ENCODE results near the gene KIAA1671.

Gene KIAA1671

GRCh38 chr22:25083807-25084200 is 131.3 kb downstream of the KIAA1671 start:
- no peak overlapping the region for H3K9ac ChIP-seq (ENCODE audit: low read length)
- peak overlapping the region; percentile 48 for H3K14ac ChIP-seq (ENCODE audit: low read length)
- peak overlapping the region; percentile 35 for H2BK120ac ChIP-seq (ENCODE audit: insufficient read depth, low read length, poor library complexity)
- H2BK5ac ChIP-seq (ENCODE audit: low read depth, low read length, poor library complexity): no peak overlapping the region
- H3K27ac ChIP-seq (ENCODE audit: low read depth, low read length): no peak overlapping the region
- WGBS (ENCODE audit: extremely low coverage, insufficient coverage, insufficient read length): no CpG with 5 or more reads among the region's 6 CpGs
- H4K91ac ChIP-seq (ENCODE audit: low read depth, low read length): peak overlapping the region; percentile 12
- peaks cover 3% of the 10 kb centered on the region for H3K79me1 ChIP-seq (ENCODE audit: low read length)
- no peak overlapping the region for H3K23ac ChIP-seq (ENCODE audit: low read length)
- peak overlapping the region; percentile 52 for H2BK12ac ChIP-seq (ENCODE audit: low read length)
- H3K4me2 ChIP-seq (ENCODE audit: low read length): no peak overlapping the region
- H3K4me1 ChIP-seq (ENCODE audit: control insufficient read depth in 1 of 2, insufficient read depth in 2 of 2, low read length in 2 of 2): peaks cover 10% of the 10 kb centered on the region in 2 experiments
- H3K4ac ChIP-seq (ENCODE audit: low read depth, low read length): no peak overlapping the region
- H3K36me3 ChIP-seq (ENCODE audit: control insufficient read depth in 1 of 2, insufficient read depth in 2 of 2, low read length in 2 of 2): no peaks in the 10 kb centered on the region
- no peak overlapping the region for H4K8ac ChIP-seq (ENCODE audit: low read depth, low read length)
- no peaks in the 10 kb centered on the region for H3K27me3 ChIP-seq (ENCODE audit: insufficient read depth, low read length)
- peak overlapping the region; percentile 15 for H3K18ac ChIP-seq (ENCODE audit: low read length)
- H3K79me2 ChIP-seq (ENCODE audit: control insufficient read depth, insufficient read depth, low read length, poor library complexity): no peaks in the 10 kb centered on the region
- no peak overlapping the region for H2AFZ ChIP-seq (ENCODE audit: insufficient read depth, low read length, poor library complexity)
- no peak overlapping the region for H3K4me3 ChIP-seq (ENCODE audit: low read depth, low read length)
- DNase-seq: peak; percentile 35 to 61
- peak overlapping the region; percentile 48 for H4K12ac ChIP-seq (ENCODE audit: low read depth, low read length)
- no peaks in the 10 kb centered on the region for H3K9me3 ChIP-seq (ENCODE audit: insufficient read depth, low read depth, low read length)
- H2AK5ac ChIP-seq (ENCODE audit: low read length): no peak overlapping the region

DNA sequence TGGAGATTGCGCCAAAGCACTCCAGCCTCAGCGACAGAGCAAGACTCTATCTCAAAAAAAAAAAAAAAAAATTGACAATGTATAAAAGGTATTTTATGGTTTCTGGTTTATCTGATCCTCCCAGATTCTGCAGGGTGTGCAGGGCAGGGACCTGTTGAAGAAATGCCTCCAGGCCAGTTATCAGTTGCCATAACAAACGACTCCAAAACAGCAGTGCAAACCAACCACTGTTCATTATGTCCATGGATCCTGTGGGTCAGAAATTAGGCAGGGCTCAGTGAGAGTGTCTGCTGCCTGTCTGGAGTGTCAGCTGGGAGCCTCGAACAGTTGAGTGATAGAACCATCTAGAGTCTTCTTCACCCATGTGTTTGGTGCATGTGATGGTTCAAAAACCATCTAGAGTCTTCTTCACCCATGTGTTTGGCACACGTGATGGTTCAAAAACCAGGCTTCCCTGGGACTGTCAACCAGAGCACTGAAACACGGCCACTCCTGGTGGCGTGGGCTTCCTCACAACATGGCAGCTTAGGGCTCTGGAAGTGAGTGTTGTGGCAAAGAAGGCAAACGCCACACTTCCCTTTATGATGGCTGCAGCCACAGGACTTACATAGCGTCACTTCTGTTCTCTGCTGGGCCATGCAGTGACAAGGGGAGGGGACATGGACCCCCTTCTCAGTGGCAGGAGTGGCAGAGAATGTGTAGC is 132.0 kb downstream of the KIAA1671 start:
- Histone ChIP-seq H3K27me3 (ENCODE audit: insufficient read depth, low read length) (no peaks in the 10 kb centered on the region), H4K8ac (ENCODE audit: low read depth, low read length) (no peak overlapping the region), H2BK12ac (ENCODE audit: low read length) (peak overlapping the region; percentile 16), H3K18ac (ENCODE audit: low read length) (no peak overlapping the region), H2BK5ac (ENCODE audit: low read depth, low read length, poor library complexity) (no peak overlapping the region), H3K4me2 (ENCODE audit: low read length) (no peak overlapping the region), H3K27ac (ENCODE audit: low read depth, low read length) (no peak overlapping the region), H3K9ac (ENCODE audit: low read length) (no peak overlapping the region), H4K12ac (ENCODE audit: low read depth, low read length) (no peak overlapping the region), H3K14ac (ENCODE audit: low read length) (peak overlapping the region; percentile 2), H3K79me1 (ENCODE audit: low read length) (peaks cover 3% of the 10 kb centered on the region), H2AFZ (ENCODE audit: insufficient read depth, low read length, poor library complexity) (no peak overlapping the region), H2BK120ac (ENCODE audit: insufficient read depth, low read length, poor library complexity) (no peak overlapping the region), H3K23ac (ENCODE audit: low read length) (no peak overlapping the region), H2AK5ac (ENCODE audit: low read length) (no peak overlapping the region), H3K4me1 (ENCODE audit: control insufficient read depth in 1 of 2, insufficient read depth in 2 of 2, low read length in 2 of 2) (peaks cover 10% of the 10 kb centered on the region in 2 experiments), H4K91ac (ENCODE audit: low read depth, low read length) (peak overlapping the region; percentile 58), H3K36me3 (ENCODE audit: control insufficient read depth in 1 of 2, insufficient read depth in 2 of 2, low read length in 2 of 2) (no peaks in the 10 kb centered on the region), H3K4ac (ENCODE audit: low read depth, low read length) (no peak overlapping the region), H3K79me2 (ENCODE audit: control insufficient read depth, insufficient read depth, low read length, poor library complexity) (no peaks in the 10 kb centered on the region), H3K4me3 (ENCODE audit: low read depth, low read length) (no peak overlapping the region), H3K9me3 (ENCODE audit: insufficient read depth, low read depth, low read length) (no peaks in the 10 kb centered on the region)
- DNase-seq: peak; percentile 84 to 93
- WGBS (ENCODE audit: extremely low coverage, insufficient coverage, insufficient read length): no CpG with 5 or more reads among the region's 9 CpGs

DNA sequence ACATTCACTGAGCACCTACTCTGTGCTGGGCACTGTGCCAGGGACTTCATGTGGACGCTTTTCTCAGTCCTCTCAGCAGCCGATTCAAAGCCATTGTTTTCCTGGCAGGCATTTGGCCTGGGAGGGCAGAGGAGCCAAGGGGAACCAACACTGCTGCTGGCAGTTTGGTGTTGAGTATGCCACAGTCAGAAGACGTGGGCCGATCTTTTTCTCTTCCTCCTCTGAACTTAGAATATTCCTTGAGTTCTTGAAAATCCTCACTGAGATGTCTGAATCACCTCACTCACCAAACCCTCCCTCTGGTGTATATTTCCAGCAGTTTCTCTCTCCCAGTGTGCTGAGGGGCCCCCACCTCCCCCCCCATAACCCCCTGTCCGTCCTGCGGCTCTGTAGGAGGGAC is 132.6 kb downstream of the KIAA1671 start:
- no CpG with 5 or more reads among the region's 6 CpGs for WGBS (ENCODE audit: extremely low coverage, insufficient coverage, insufficient read length)
- no peak overlapping the region for H3K9ac ChIP-seq (ENCODE audit: low read length)
- DNase-seq: peak in 1 of 2 donors; percentile 59
- no peak overlapping the region for H3K18ac ChIP-seq (ENCODE audit: low read length)
- H3K4me2 ChIP-seq (ENCODE audit: low read length): no peak overlapping the region
- H3K4me1 ChIP-seq (ENCODE audit: control insufficient read depth in 1 of 2, insufficient read depth in 2 of 2, low read length in 2 of 2): peaks cover 10% of the 10 kb centered on the region in 2 experiments
- H3K36me3 ChIP-seq (ENCODE audit: control insufficient read depth in 1 of 2, insufficient read depth in 2 of 2, low read length in 2 of 2): no peaks in the 10 kb centered on the region
- H2BK5ac ChIP-seq (ENCODE audit: low read depth, low read length, poor library complexity): no peak overlapping the region
- no peak overlapping the region for H4K12ac ChIP-seq (ENCODE audit: low read depth, low read length)
- H3K23ac ChIP-seq (ENCODE audit: low read length): no peak overlapping the region
- H3K9me3 ChIP-seq (ENCODE audit: insufficient read depth, low read depth, low read length): no peaks in the 10 kb centered on the region
- H3K14ac ChIP-seq (ENCODE audit: low read length): no peak overlapping the region
- H2BK120ac ChIP-seq (ENCODE audit: insufficient read depth, low read length, poor library complexity): no peak overlapping the region
- H3K79me1 ChIP-seq (ENCODE audit: low read length): peaks cover 3% of the 10 kb centered on the region
- no peaks in the 10 kb centered on the region for H3K27me3 ChIP-seq (ENCODE audit: insufficient read depth, low read length)
- no peak overlapping the region for H3K4ac ChIP-seq (ENCODE audit: low read depth, low read length)
- H3K79me2 ChIP-seq (ENCODE audit: control insufficient read depth, insufficient read depth, low read length, poor library complexity): no peaks in the 10 kb centered on the region
- no peak overlapping the region for H3K27ac ChIP-seq (ENCODE audit: low read depth, low read length)
- no peak overlapping the region for H2BK12ac ChIP-seq (ENCODE audit: low read length)
- peak overlapping the region; percentile 58 for H4K91ac ChIP-seq (ENCODE audit: low read depth, low read length)
- H4K8ac ChIP-seq (ENCODE audit: low read depth, low read length): no peak overlapping the region
- H2AFZ ChIP-seq (ENCODE audit: insufficient read depth, low read length, poor library complexity): no peak overlapping the region
- no peak overlapping the region for H2AK5ac ChIP-seq (ENCODE audit: low read length)
- no peak overlapping the region for H3K4me3 ChIP-seq (ENCODE audit: low read depth, low read length)

DNA sequence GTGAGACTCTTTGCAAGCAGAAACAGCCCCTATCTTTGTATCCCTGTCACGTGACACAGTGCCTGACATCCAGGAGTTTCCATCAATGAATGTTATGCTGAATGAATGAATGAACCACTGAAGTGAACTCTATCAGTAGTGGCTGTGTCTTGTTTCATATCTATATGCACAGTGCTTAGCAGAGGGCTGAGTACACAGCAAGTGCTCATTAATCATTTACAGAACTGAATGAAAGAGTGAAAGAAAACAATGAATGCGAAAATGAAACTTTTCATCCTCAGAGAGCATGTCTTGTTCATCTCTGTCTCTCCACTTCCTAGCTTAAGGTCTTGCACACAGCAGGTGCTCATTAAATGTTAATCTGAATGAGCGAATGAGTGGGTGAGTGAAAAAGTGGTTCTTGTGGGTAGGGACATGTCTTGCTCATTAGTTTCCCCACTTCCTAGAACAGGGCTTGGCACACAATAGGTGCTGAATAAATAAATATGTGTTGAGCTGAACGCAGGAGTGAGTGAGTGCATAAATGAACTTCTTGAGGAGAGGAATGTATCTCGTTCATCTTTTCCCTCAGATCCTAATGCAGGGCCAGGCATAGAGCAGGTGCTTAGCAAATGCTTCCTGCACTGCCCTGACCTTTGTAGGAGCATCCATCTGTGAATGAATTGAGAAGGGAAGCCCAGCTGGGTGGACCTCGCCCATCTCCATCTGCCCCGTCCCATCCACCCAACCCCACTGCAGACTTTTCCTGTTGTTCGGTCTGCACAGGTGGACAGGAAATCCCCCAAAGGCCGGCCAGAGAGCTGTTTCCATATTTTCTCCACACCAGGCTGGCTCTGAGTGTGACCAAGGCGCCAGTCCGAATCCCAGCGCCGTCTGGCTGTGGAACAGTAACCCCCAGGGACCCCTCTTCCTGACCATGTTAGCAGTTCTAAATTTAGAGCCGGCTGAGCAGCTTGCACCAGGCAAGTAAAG is 133.7 kb downstream of the KIAA1671 start:
- no peak overlapping the region for H3K4me2 ChIP-seq (ENCODE audit: low read length)
- H3K18ac ChIP-seq (ENCODE audit: low read length): no peak overlapping the region
- H3K79me1 ChIP-seq (ENCODE audit: low read length): peaks cover 3% of the 10 kb centered on the region
- no peak overlapping the region for H2BK120ac ChIP-seq (ENCODE audit: insufficient read depth, low read length, poor library complexity)
- H3K4me3 ChIP-seq (ENCODE audit: low read depth, low read length): no peak overlapping the region
- no peak overlapping the region for H4K8ac ChIP-seq (ENCODE audit: low read depth, low read length)
- no CpG with 5 or more reads among the region's 14 CpGs for WGBS (ENCODE audit: extremely low coverage, insufficient coverage, insufficient read length)
- H4K12ac ChIP-seq (ENCODE audit: low read depth, low read length): no peak overlapping the region
- H3K27me3 ChIP-seq (ENCODE audit: insufficient read depth, low read length): no peaks in the 10 kb centered on the region
- no peak overlapping the region for H4K91ac ChIP-seq (ENCODE audit: low read depth, low read length)
- H3K36me3 ChIP-seq (ENCODE audit: control insufficient read depth in 1 of 2, insufficient read depth in 2 of 2, low read length in 2 of 2): no peaks in the 10 kb centered on the region
- H3K27ac ChIP-seq (ENCODE audit: low read depth, low read length): no peak overlapping the region
- H2BK5ac ChIP-seq (ENCODE audit: low read depth, low read length, poor library complexity): no peak overlapping the region
- H2AK5ac ChIP-seq (ENCODE audit: low read length): no peak overlapping the region
- no peak overlapping the region for H3K4ac ChIP-seq (ENCODE audit: low read depth, low read length)
- H3K79me2 ChIP-seq (ENCODE audit: control insufficient read depth, insufficient read depth, low read length, poor library complexity): no peaks in the 10 kb centered on the region
- H2AFZ ChIP-seq (ENCODE audit: insufficient read depth, low read length, poor library complexity): no peak overlapping the region
- no peaks in the 10 kb centered on the region for H3K9me3 ChIP-seq (ENCODE audit: insufficient read depth, low read depth, low read length)
- no peak overlapping the region for H3K9ac ChIP-seq (ENCODE audit: low read length)
- no peak overlapping the region for H2BK12ac ChIP-seq (ENCODE audit: low read length)
- peaks cover 10% of the 10 kb centered on the region in 2 experiments for H3K4me1 ChIP-seq (ENCODE audit: control insufficient read depth in 1 of 2, insufficient read depth in 2 of 2, low read length in 2 of 2)
- DNase-seq: no peak
- H3K14ac ChIP-seq (ENCODE audit: low read length): no peak overlapping the region
- H3K23ac ChIP-seq (ENCODE audit: low read length): no peak overlapping the region
